ENCODE results near the gene COL20A1.

The COL20A1 gene

GRCh38 chr20:63313349-63314014 lies 20.5 kb downstream of the COL20A1 start:
- H4K91ac ChIP-seq (ENCODE audit: low read depth, low read length): no peak overlapping the region
- H3K4ac ChIP-seq (ENCODE audit: low read depth, low read length): no peak overlapping the region
- no peak overlapping the region for H3K14ac ChIP-seq (ENCODE audit: low read length)
- no peak overlapping the region for H3K27ac ChIP-seq (ENCODE audit: low read depth, low read length)
- no peaks in the 10 kb centered on the region for H3K27me3 ChIP-seq (ENCODE audit: insufficient read depth, low read length)
- no CpG with 5 or more reads among the region's 25 CpGs for WGBS (ENCODE audit: extremely low coverage, insufficient coverage, insufficient read length)
- H3K4me1 ChIP-seq (ENCODE audit: control insufficient read depth in 1 of 2, insufficient read depth in 2 of 2, low read length in 2 of 2): no peaks in the 10 kb centered on the region
- no peak overlapping the region for H3K4me2 ChIP-seq (ENCODE audit: low read length)
- H4K12ac ChIP-seq (ENCODE audit: low read depth, low read length): no peak overlapping the region
- no peak for DNase-seq
- H2BK12ac ChIP-seq (ENCODE audit: low read length): no peak overlapping the region
- H2AFZ ChIP-seq (ENCODE audit: insufficient read depth, low read length, poor library complexity): no peak overlapping the region
- H3K18ac ChIP-seq (ENCODE audit: low read length): no peak overlapping the region
- H3K36me3 ChIP-seq (ENCODE audit: control insufficient read depth in 1 of 2, insufficient read depth in 2 of 2, low read length in 2 of 2): no peaks in the 10 kb centered on the region
- no peak overlapping the region for H2BK120ac ChIP-seq (ENCODE audit: insufficient read depth, low read length, poor library complexity)
- no peaks in the 10 kb centered on the region for H3K79me2 ChIP-seq (ENCODE audit: control insufficient read depth, insufficient read depth, low read length, poor library complexity)
- H3K4me3 ChIP-seq (ENCODE audit: low read depth, low read length): no peak overlapping the region
- H2AK5ac ChIP-seq (ENCODE audit: low read length): no peak overlapping the region
- H4K8ac ChIP-seq (ENCODE audit: low read depth, low read length): no peak overlapping the region
- no peak overlapping the region for H3K9ac ChIP-seq (ENCODE audit: low read length)
- H3K9me3 ChIP-seq (ENCODE audit: insufficient read depth, low read depth, low read length): no peaks in the 10 kb centered on the region
- no peak overlapping the region for H2BK5ac ChIP-seq (ENCODE audit: low read depth, low read length, poor library complexity)
- H3K23ac ChIP-seq (ENCODE audit: low read length): no peak overlapping the region
- no peaks in the 10 kb centered on the region for H3K79me1 ChIP-seq (ENCODE audit: low read length)

- no peaks in the 10 kb centered on the region for H3K27me3 ChIP-seq (ENCODE audit: insufficient read depth, low read length)
- H3K4ac ChIP-seq (ENCODE audit: low read depth, low read length): no peak overlapping the region
- peaks cover 2% of the 10 kb centered on the region for H3K9me3 ChIP-seq (ENCODE audit: insufficient read depth, low read depth, low read length)
- H2BK120ac ChIP-seq (ENCODE audit: insufficient read depth, low read length, poor library complexity): no peak overlapping the region
- no peak overlapping the region for H3K18ac ChIP-seq (ENCODE audit: low read length)
- H3K27ac ChIP-seq (ENCODE audit: low read depth, low read length): no peak overlapping the region
- H4K91ac ChIP-seq (ENCODE audit: low read depth, low read length): no peak overlapping the region
- no peak overlapping the region for H2AFZ ChIP-seq (ENCODE audit: insufficient read depth, low read length, poor library complexity)
- DNase-seq: no peak
- no peak overlapping the region for H4K12ac ChIP-seq (ENCODE audit: low read depth, low read length)
- no peak overlapping the region for H2AK5ac ChIP-seq (ENCODE audit: low read length)
- no peaks in the 10 kb centered on the region for H3K79me1 ChIP-seq (ENCODE audit: low read length)
- no peak overlapping the region for H2BK5ac ChIP-seq (ENCODE audit: low read depth, low read length, poor library complexity)
- no peaks in the 10 kb centered on the region for H3K36me3 ChIP-seq (ENCODE audit: control insufficient read depth in 1 of 2, insufficient read depth in 2 of 2, low read length in 2 of 2)
- WGBS (ENCODE audit: extremely low coverage, insufficient coverage, insufficient read length): no CpG with 5 or more reads among the region's 9 CpGs
- H3K23ac ChIP-seq (ENCODE audit: low read length): no peak overlapping the region
- H3K4me3 ChIP-seq (ENCODE audit: low read depth, low read length): no peak overlapping the region
- H3K9ac ChIP-seq (ENCODE audit: low read length): no peak overlapping the region
- H2BK12ac ChIP-seq (ENCODE audit: low read length): no peak overlapping the region
- no peak overlapping the region for H4K8ac ChIP-seq (ENCODE audit: low read depth, low read length)
- H3K4me2 ChIP-seq (ENCODE audit: low read length): no peak overlapping the region
- no peak overlapping the region for H3K14ac ChIP-seq (ENCODE audit: low read length)
- H3K79me2 ChIP-seq (ENCODE audit: control insufficient read depth, insufficient read depth, low read length, poor library complexity): no peaks in the 10 kb centered on the region
- no peaks in the 10 kb centered on the region for H3K4me1 ChIP-seq (ENCODE audit: control insufficient read depth in 1 of 2, insufficient read depth in 2 of 2, low read length in 2 of 2)
Measured at GRCh38 chr20:63314015-63314471, 21.1 kb downstream of the COL20A1 start.

GRCh38 chr20:63314566-63315239 lies 21.7 kb downstream of the COL20A1 start:
- H4K91ac ChIP-seq (ENCODE audit: low read depth, low read length): no peak overlapping the region
- H3K79me2 ChIP-seq (ENCODE audit: control insufficient read depth, insufficient read depth, low read length, poor library complexity): no peaks in the 10 kb centered on the region
- H4K8ac ChIP-seq (ENCODE audit: low read depth, low read length): no peak overlapping the region
- no peaks in the 10 kb centered on the region for H3K79me1 ChIP-seq (ENCODE audit: low read length)
- no peak overlapping the region for H3K23ac ChIP-seq (ENCODE audit: low read length)
- H3K27me3 ChIP-seq (ENCODE audit: insufficient read depth, low read length): no peaks in the 10 kb centered on the region
- H4K12ac ChIP-seq (ENCODE audit: low read depth, low read length): no peak overlapping the region
- H3K4me2 ChIP-seq (ENCODE audit: low read length): no peak overlapping the region
- DNase-seq: no peak
- H3K36me3 ChIP-seq (ENCODE audit: control insufficient read depth in 1 of 2, insufficient read depth in 2 of 2, low read length in 2 of 2): no peaks in the 10 kb centered on the region
- H3K14ac ChIP-seq (ENCODE audit: low read length): no peak overlapping the region
- H2BK5ac ChIP-seq (ENCODE audit: low read depth, low read length, poor library complexity): no peak overlapping the region
- H2BK120ac ChIP-seq (ENCODE audit: insufficient read depth, low read length, poor library complexity): no peak overlapping the region
- no peak overlapping the region for H2BK12ac ChIP-seq (ENCODE audit: low read length)
- H3K9me3 ChIP-seq (ENCODE audit: insufficient read depth, low read depth, low read length): peaks cover 2% of the 10 kb centered on the region
- no peaks in the 10 kb centered on the region for H3K4me1 ChIP-seq (ENCODE audit: control insufficient read depth in 1 of 2, insufficient read depth in 2 of 2, low read length in 2 of 2)
- H3K27ac ChIP-seq (ENCODE audit: low read depth, low read length): no peak overlapping the region
- H3K4ac ChIP-seq (ENCODE audit: low read depth, low read length): no peak overlapping the region
- no peak overlapping the region for H3K4me3 ChIP-seq (ENCODE audit: low read depth, low read length)
- H2AFZ ChIP-seq (ENCODE audit: insufficient read depth, low read length, poor library complexity): no peak overlapping the region
- no peak overlapping the region for H3K9ac ChIP-seq (ENCODE audit: low read length)
- no peak overlapping the region for H3K18ac ChIP-seq (ENCODE audit: low read length)
- H2AK5ac ChIP-seq (ENCODE audit: low read length): no peak overlapping the region
- WGBS (ENCODE audit: extremely low coverage, insufficient coverage, insufficient read length): no CpG with 5 or more reads among the region's 21 CpGs

- Histone ChIP-seq H3K4me1 (ENCODE audit: control insufficient read depth in 1 of 2, insufficient read depth in 2 of 2, low read length in 2 of 2) (no peaks in the 10 kb centered on the region), H2BK120ac (ENCODE audit: insufficient read depth, low read length, poor library complexity) (no peak overlapping the region), H4K12ac (ENCODE audit: low read depth, low read length) (no peak overlapping the region), H3K18ac (ENCODE audit: low read length) (no peak overlapping the region), H3K9me3 (ENCODE audit: insufficient read depth, low read depth, low read length) (peaks cover 2% of the 10 kb centered on the region), H3K79me1 (ENCODE audit: low read length) (no peaks in the 10 kb centered on the region), H3K27me3 (ENCODE audit: insufficient read depth, low read length) (no peaks in the 10 kb centered on the region), H2BK12ac (ENCODE audit: low read length) (no peak overlapping the region), H4K8ac (ENCODE audit: low read depth, low read length) (no peak overlapping the region), H4K91ac (ENCODE audit: low read depth, low read length) (no peak overlapping the region), H3K4ac (ENCODE audit: low read depth, low read length) (no peak overlapping the region), H3K4me3 (ENCODE audit: low read depth, low read length) (no peak overlapping the region), H3K14ac (ENCODE audit: low read length) (no peak overlapping the region), H3K27ac (ENCODE audit: low read depth, low read length) (no peak overlapping the region), H3K23ac (ENCODE audit: low read length) (no peak overlapping the region), H2AK5ac (ENCODE audit: low read length) (no peak overlapping the region), H3K36me3 (ENCODE audit: control insufficient read depth in 1 of 2, insufficient read depth in 2 of 2, low read length in 2 of 2) (no peaks in the 10 kb centered on the region), H2AFZ (ENCODE audit: insufficient read depth, low read length, poor library complexity) (no peak overlapping the region), H3K79me2 (ENCODE audit: control insufficient read depth, insufficient read depth, low read length, poor library complexity) (no peaks in the 10 kb centered on the region), H3K9ac (ENCODE audit: low read length) (no peak overlapping the region), H3K4me2 (ENCODE audit: low read length) (no peak overlapping the region), H2BK5ac (ENCODE audit: low read depth, low read length, poor library complexity) (no peak overlapping the region)
- no CpG with 5 or more reads among the region's 15 CpGs for WGBS (ENCODE audit: extremely low coverage, insufficient coverage, insufficient read length)
- DNase-seq: no peak
Measured at GRCh38 chr20:63315240-63315689, 22.3 kb downstream of the COL20A1 start.

All from trophoblast cell (in vitro differentiated cells and primary cell).